Medulla oblongata (tissue), 1 donor: ENCODE results near the gene CMSS1.

Source experiments
- DNase-seq: peaks from one replicate; pipeline ENCODE4 v3.0.0-alpha.2; 2015; ENCODE audit errors: extremely low spot score

The CMSS1 gene

GRCh38 chr3:100179692-100180349, 362.2 kb downstream of the CMSS1 start:
- no peak for DNase-seq

GRCh38 chr3:100183608-100184125, 366.0 kb downstream of the CMSS1 start:
- no peak for DNase-seq

- DNase-seq, result no peak
Observed at GRCh38 chr3:100184948-100185570, 367.4 kb downstream of the CMSS1 start.

- no peak for DNase-seq
Observed at GRCh38 chr3:100185847-100186246, 368.2 kb downstream of the CMSS1 start.

GRCh38 chr3:100189444-100189964, 371.8 kb downstream of the CMSS1 start:
- DNase-seq, result no peak

GRCh38 chr3:100195375-100195774, 377.7 kb downstream of the CMSS1 start:
- no peak for DNase-seq

GRCh38 chr3:100197876-100198275, 380.2 kb downstream of the CMSS1 start:
- no peak for DNase-seq

GRCh38 chr3:100198579-100199269, 381.1 kb downstream of the CMSS1 start:
- no peak for DNase-seq

GRCh38 chr3:100205171-100205570, 387.5 kb downstream of the CMSS1 start:
- DNase-seq, result no peak

- no peak for DNase-seq
Observed at GRCh38 chr3:100206687-100207086, 389.0 kb downstream of the CMSS1 start.

GRCh38 chr3:100207886-100208285, 390.2 kb downstream of the CMSS1 start:
- DNase-seq, result no peak

- no peak for DNase-seq
Observed at GRCh38 chr3:100209169-100209568, 391.5 kb downstream of the CMSS1 start.

GRCh38 chr3:100209948-100210771, 392.5 kb downstream of the CMSS1 start:
- DNase-seq, result no peak

GRCh38 chr3:100210772-100211135, 393.1 kb downstream of the CMSS1 start:
- DNase-seq, result no peak

- DNase-seq, result no peak
Observed at GRCh38 chr3:100213891-100214573, 396.4 kb downstream of the CMSS1 start.

GRCh38 chr3:100214574-100214964, 396.9 kb downstream of the CMSS1 start:
- DNase-seq, result no peak

GRCh38 chr3:100216713-100217112, 399.1 kb downstream of the CMSS1 start:
- no peak for DNase-seq

GRCh38 chr3:100221159-100221558, 403.5 kb downstream of the CMSS1 start:
- no peak for DNase-seq

GRCh38 chr3:100225193-100225592, 407.5 kb downstream of the CMSS1 start:
- no peak for DNase-seq

GRCh38 chr3:100225883-100226282, 408.2 kb downstream of the CMSS1 start:
- no peak for DNase-seq
